Lung microvascular endothelial cell (primary cell): ENCODE data around the gene SRCAP. TPM values are rescaled to one million over a fixed set of nuclear protein-coding genes. Genes with fewer than 3 reads are reported as not detected.
"Not testable (repeated sequence)": the region's sequence is repeated elsewhere in the genome, so short reads cannot be mapped to it uniquely, and the experiment has no call there.

Source experiments
- DNase-seq, 2 donors: peaks; one replicate each; pipeline versions ENCODE4 v3.0.0 to v3.0.0-alpha.2; 2010; ENCODE audit warnings: low read depth in 2 of 2
- total RNA-seq: library from RNA; depleted of rRNA; stranded (reverse); fragments of >200 nt; gene quantifications from 2 replicates; pipeline ENCODE4 v1.2.1, GENCODE V29; 2014

Gene SRCAP
- total RNA-seq, 1 donor from 2014 or later = 24.8 TPM

GRCh38 chr16:30698139-30698815 is 694 bp upstream of the SRCAP start:
- DNase-seq = peak; percentile 88 to 99

DNA sequence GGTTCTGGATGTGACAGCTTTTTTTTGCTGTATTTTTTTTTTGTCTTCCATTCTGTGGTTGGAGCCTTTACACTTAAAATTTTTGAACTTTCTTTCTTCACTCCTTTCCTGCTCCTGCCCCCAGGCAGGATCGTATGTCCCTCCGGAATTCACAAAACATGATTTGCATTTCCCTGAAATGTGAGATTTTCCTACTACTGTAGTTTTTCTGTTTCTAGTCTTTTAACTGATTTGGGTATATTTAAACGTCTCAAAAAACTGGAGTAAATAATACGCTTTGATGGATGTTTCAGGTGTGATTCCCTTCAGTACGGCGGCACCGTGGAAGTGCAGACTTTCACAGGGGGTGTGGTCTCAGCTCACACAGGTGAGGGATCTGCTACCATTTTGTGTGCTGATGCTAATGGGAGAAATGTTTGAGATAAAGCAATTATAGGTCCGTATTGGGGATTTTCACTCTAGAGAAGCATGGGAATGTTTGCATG is 686 bp downstream of the SRCAP start:
- DNase-seq = no peak

GRCh38 chr16:30700491-30700890 is 1.5 kb downstream of the SRCAP start:
- DNase-seq = peak in 1 of 2 donors; percentile 14

- no peak for DNase-seq
These were observed 2.0 kb downstream of the SRCAP start for GRCh38 chr16:30700971-30701370.

DNA sequence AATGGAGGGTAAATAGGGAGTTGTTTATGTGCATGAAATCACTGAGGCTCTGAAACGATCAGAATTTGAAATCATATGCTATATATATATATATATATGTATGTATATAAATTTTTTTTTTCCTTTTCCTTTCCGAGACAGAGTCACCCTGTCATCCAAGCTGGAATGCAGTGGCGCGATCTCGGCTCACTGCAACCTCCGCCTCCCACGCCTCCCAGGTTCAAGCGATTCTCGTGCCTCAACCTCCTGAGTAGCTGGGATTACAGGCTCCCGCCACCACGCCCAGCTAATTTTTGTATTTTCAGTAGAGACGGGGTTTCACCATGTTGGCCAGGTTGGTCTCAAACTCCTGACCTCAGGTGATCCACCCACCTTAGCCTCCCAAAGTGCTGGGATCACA is 4.1 kb downstream of the SRCAP start:
- not testable (repeated sequence) for DNase-seq

DNA sequence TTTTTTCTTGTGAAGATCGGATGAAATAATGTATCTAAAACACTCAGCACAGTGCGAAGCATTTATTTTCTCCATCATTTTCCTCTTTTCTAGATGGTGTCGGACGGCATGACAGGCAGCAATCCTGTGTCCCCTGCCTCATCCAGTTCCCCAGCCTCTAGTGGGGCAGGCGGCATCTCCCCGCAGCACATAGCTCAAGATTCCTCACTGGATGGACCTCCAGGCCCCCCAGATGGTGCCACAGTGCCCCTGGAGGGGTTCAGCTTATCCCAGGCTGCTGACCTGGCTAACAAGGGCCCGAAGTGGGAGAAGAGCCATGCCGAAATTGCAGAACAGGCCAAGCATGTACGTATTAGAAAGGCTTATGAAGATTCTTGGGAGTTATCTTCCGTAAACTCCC is 5.0 kb downstream of the SRCAP start:
- no peak for DNase-seq

GRCh38 chr16:30706046-30706445 is 7.1 kb downstream of the SRCAP start:
- DNase-seq = no peak

DNA sequence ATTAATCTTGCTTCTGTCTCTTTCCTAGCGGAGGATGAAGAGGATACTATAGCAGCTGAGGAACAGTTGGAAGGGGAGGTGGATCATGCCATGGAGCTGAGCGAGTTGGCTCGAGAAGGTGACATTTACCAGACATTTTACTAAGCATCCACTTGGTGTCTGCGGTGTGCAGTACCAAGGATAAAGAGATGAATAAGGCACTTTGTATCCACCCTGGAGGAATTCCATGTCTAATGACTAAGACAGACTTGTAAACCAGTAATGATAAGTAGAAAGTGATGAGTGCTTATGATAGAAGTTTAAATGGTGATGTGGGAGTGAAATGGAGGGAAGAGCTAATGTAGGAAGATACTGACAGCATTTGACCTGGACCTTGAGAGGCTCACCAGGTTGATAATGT is 12.0 kb downstream of the SRCAP start:
- no peak for DNase-seq

- no peak for DNase-seq
These were observed 12.7 kb downstream of the SRCAP start for GRCh38 chr16:30711712-30712111.

DNA sequence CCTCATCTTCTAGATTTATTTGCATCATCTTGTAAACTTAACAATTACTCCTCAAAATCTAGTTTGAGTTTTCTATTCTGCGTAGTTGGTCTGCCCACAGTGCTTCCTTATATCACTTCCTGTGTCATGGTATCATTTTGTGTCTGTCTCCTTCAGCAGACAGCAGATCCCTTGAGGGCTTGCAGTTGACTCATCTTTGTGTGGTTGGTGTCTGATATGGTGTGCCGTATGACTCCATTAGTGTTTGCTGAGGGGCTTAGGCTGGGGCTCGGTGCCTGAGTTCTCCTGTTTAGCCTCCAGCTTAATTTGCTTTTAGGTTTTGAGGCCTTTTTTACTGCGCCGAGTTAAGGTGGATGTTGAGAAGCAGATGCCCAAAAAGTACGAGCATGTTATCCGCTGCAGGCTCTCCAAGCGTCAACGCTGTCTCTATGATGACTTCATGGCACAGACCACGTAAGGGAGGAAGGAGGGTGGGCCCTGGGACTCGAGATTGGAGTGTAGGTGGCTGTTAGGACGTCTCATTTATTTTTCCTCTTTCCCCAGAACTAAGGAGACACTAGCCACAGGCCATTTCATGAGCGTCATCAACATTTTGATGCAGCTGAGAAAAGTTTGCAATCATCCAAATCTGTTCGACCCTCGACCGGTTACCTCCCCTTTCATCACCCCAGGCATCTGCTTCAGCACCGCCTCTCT is 16.9 kb downstream of the SRCAP start:
- peak in 1 of 2 donors; percentile 35 for DNase-seq

DNA sequence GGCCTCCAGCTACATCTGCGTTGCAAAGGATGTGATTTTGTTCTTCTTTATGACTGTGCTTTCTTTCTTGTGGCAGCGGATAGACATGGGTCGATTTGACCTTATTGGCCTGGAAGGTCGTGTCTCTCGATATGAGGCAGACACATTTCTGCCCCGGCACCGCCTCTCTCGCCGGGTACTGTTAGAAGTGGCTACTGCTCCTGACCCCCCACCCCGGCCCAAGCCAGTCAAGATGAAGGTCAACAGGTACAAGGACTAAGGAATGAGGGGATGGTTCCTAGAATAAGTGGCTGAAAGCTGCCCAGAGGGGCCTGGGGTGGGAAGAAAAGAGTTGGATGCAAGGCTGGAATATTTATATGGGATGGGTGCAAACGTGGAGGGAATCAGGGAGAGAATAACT is 21.1 kb downstream of the SRCAP start:
- no peak for DNase-seq

DNA sequence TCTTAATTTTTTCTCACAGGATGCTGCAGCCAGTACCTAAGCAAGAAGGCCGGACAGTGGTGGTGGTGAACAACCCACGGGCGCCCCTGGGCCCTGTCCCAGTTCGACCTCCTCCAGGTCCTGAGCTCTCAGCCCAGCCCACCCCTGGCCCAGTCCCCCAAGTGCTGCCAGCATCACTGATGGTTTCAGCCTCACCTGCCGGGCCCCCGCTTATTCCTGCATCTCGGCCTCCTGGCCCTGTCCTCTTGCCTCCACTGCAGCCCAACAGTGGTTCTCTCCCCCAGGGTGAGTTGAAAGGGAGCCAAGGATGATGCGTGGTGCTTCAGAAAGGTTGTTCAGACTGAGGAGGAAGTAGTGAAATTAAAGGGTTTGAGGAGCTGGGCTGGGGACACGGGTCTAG is 21.7 kb downstream of the SRCAP start:
- no peak for DNase-seq

DNA sequence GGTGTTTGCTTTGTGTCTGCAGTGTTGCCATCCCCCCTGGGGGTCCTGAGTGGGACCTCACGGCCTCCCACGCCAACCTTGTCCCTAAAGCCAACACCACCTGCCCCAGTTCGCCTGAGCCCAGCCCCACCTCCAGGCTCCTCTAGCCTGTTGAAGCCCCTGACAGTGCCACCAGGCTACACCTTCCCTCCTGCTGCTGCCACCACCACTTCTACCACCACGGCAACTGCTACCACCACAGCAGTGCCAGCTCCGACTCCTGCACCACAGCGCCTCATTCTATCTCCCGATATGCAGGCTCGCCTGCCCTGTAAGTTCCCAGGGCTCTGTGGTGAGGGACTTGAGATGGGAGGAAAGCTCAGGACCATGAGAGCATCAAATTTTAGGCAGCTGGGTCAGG is 22.2 kb downstream of the SRCAP start:
- DNase-seq = no peak

GRCh38 chr16:30721606-30722005 is 22.6 kb downstream of the SRCAP start:
- no peak for DNase-seq

DNA sequence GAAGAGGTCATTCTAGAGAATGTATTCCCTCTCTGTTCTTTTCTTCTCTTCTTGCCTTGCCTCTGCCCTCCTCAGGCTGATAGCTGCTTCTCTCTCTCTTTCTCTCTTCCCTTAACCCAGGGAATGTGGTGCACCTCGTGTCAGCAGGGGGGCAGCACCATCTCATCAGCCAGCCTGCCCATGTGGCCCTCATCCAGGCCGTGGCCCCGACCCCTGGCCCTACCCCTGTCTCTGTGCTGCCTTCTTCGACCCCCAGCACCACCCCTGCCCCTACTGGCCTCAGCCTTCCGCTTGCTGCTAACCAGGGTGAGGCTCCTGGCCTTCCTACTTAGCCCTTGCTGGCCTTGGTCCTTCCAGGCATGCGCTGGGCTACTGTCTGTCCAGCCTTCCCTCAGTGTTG is 23.5 kb downstream of the SRCAP start:
- DNase-seq = no peak

DNA sequence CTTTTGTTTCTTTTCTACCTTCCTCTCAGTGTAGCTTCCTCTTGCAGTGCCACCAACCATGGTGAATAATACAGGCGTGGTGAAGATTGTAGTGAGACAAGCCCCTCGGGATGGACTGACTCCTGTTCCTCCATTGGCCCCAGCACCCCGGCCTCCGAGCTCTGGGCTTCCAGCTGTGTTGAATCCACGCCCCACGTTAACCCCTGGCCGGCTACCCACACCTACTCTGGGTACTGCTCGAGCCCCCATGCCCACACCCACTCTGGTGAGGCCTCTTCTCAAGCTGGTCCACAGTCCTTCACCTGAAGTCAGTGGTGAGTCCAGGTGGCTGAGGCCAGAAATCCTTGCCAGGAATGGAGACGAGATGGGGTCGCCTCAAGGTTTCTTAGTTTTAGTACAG is 23.9 kb downstream of the SRCAP start:
- DNase-seq = no peak

DNA sequence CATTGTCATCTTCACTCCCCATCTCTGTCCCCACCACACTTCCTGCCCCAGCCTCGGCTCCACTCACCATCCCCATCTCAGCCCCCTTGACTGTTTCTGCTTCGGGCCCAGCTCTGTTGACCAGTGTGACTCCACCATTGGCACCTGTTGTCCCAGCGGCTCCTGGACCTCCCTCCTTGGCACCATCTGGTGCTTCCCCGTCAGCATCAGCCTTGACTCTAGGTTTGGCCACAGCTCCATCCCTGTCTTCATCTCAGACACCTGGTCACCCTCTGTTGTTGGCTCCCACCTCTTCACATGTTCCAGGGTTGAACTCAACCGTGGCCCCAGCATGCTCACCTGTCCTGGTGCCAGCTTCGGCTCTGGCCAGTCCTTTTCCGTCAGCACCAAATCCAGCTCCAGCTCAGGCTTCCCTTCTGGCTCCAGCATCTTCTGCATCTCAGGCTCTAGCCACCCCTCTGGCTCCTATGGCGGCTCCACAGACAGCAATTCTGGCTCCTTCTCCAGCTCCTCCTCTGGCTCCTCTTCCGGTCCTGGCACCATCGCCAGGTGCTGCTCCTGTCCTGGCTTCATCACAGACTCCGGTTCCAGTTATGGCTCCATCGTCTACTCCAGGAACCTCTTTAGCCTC is 24.9 kb downstream of the SRCAP start:
- DNase-seq = no peak

- no peak for DNase-seq
These were observed 25.9 kb downstream of the SRCAP start for GRCh38 chr16:30724641-30725417.

DNA sequence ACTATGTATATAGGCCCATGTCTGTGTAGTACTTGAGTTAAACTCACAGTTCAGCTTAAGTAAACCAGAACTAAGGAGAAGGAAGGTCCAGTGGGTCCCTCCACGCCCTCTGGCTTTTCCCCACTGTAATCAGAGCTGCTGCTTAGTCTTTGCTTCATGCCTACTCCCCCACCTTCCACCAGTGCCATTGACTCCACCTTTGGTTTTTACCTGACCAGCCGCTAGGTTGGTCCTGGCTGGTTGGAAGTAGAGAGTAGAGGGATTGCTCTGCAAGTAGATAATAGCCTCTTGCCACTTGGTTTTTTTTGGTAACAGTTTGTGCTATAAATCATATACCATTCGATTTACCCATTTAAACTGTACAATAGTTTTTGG is 26.4 kb downstream of the SRCAP start:
- DNase-seq = no peak

DNA sequence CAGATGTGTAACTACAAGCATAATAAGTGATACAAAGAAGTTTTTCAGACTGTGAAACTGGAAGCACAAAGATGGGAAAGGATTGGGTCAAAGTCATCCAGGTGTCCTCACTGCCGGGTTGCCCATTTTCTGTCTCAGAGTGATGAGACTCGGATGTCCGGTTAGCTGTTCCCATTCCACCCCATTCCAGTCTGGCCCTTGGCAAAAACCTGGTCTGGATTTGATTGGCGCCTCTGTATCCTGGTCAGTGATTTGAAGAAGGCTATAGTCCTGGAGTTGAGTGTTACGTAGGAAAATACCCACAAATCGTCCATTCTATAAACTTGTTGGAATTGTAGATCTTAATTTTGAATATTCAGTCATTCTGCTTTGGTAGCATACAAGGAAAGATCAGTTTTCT is 29.4 kb downstream of the SRCAP start:
- DNase-seq = no peak

- DNase-seq = no peak
These were observed 30.1 kb downstream of the SRCAP start for GRCh38 chr16:30728899-30729672.
